ENCODE results near the gene FOXA3.

FOXA3 gene

DNA sequence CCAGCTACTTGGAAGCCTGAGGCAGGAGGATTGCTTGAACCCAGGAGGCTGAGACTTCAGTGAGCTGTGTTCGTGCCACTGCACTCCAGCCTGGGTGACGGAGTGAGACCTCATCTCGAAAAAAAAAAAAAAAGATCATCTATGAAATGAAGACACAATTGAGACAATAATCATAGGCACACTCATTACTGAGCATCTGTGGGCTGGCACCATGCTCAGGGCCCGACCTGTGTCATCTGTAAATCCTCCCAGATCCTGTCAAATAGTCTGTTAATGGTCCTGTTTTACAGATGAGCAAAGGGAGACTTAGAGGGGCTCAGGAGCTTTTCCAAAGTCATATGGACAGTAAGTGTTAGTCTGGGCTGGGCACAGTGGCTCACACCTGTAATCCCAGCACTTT is 54.6 kb downstream of the FOXA3 start:
- TF ChIP-seq, protein P1, sequence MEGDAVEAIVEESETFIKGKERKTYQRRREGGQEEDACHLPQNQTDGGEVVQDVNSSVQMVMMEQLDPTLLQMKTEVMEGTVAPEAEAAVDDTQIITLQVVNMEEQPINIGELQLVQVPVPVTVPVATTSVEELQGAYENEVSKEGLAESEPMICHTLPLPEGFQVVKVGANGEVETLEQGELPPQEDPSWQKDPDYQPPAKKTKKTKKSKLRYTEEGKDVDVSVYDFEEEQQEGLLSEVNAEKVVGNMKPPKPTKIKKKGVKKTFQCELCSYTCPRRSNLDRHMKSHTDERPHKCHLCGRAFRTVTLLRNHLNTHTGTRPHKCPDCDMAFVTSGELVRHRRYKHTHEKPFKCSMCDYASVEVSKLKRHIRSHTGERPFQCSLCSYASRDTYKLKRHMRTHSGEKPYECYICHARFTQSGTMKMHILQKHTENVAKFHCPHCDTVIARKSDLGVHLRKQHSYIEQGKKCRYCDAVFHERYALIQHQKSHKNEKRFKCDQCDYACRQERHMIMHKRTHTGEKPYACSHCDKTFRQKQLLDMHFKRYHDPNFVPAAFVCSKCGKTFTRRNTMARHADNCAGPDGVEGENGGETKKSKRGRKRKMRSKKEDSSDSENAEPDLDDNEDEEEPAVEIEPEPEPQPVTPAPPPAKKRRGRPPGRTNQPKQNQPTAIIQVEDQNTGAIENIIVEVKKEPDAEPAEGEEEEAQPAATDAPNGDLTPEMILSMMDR (IDR thresholded peaks at IDR 0.05; ENCODE audit: insufficient read depth, missing control alignments): no peak
- FAIRE-seq: no peak
- DNase-seq (ENCODE audit: insufficient read length, low spot score): no peak

DNA sequence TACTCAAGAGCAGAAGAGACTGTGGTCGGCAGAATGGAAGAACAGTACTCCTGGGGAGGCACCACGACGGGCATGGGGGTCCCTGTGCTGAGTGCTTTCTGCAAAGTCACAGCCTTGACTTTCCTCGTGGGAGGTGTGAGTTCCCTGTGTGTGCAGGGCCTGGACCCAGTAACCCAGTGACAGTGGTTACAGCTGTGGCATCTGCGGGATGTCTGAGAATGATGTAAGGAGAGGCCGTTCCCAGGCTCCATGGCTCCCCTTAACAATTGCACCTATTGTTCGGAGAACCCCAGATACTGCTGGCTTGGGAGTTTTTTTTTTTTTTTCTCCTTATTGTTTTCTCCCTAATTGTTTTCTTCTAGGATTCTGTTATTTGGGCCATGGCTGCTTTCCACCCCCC is 55.6 kb downstream of the FOXA3 start:
- DNase-seq (ENCODE audit: insufficient read length, low spot score) (no peak), FAIRE-seq (no peak)
- TF ChIP-seq, protein P1 (IDR thresholded peaks at IDR 0.05; ENCODE audit: insufficient read depth, missing control alignments): no peak

DNA sequence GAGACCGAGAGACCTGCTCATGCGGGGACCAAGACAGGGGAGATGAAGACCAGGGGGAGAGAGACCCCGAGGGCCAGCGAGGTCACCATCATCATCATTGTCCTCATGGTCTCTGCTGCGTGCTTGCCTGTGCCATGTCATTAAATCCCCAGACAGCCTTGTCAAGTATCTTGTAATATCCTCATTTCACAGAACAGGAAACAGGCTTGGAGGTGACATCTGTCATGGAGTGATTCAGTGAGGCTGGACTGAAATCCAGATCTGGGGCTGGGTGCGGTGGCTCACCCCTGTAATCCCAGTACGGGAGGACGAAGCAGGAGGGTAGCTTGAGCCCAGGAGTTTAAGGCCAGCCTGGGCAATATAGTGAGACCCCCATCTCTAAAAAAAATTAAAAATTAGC is 56.3 kb downstream of the FOXA3 start:
- TF ChIP-seq, protein P1 (IDR thresholded peaks at IDR 0.05; ENCODE audit: insufficient read depth, missing control alignments): no peak
- FAIRE-seq: no peak
- DNase-seq (ENCODE audit: insufficient read length, low spot score): no peak

DNA sequence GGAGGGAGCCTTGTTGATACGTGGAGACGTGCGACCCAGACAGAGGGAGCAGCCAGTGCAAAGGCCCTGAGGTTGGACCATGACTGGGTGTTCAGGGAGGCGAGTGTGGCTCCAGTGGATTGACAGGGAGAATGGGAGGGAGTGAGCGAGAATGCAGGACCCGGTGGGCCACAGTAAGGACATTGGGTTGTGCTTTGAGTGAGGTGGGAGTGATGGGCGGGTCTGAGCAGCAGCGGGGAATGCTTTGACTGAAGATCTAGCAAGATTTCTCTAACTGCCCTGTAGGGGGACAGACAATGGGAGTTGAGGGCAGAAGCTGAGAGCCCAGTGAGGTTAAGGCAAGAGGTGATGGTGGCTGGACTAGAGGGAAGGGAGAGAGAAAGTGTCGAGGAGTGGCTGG is 58.2 kb downstream of the FOXA3 start:
- TF ChIP-seq, protein P1 (IDR thresholded peaks at IDR 0.05; ENCODE audit: insufficient read depth, missing control alignments): no peak
- FAIRE-seq (no peak), DNase-seq (ENCODE audit: insufficient read length, low spot score) (no peak)
